CD4-positive, alpha-beta memory T cell (primary cell): ENCODE measurements around the gene MOGAT1. TPM values are rescaled to one million over a fixed set of nuclear protein-coding genes. Genes with fewer than 3 reads are reported as not detected.

Source experiments
- CTCF ChIA-PET: fragments of 350-600 bp; sonication (Branson Sonifier 250); formaldehyde crosslinking; loops from one replicate; lab custom pipeline; 2021; ENCODE audit warnings: inconsistent platforms; ENCODE audit not compliant: partially characterized antibody; lab: Charles Lee
- POLR2A ChIA-PET: fragments of 350-600 bp; sonication (Branson Sonifier 250); formaldehyde crosslinking; loops from one replicate; lab custom pipeline; 2021; ENCODE audit not compliant: partially characterized antibody; lab: Charles Lee
- DNase-seq, 5 donors: peaks; one replicate each; pipeline versions ENCODE4 v3.0.0 to v3.0.0-alpha.2; 2020 to 2022; ENCODE audit warnings: mixed read lengths in 1 of 5
- H3K27ac ChIP-seq: one replicate; pipeline ENCODE4 v1.7.0; 2013; ENCODE audit warnings: low read depth, low read length
- H3K27me3 ChIP-seq: 2 replicates; pipeline ENCODE4 v1.7.0; 2013; ENCODE audit warnings: mild to moderate bottlenecking, low read length, moderate library complexity; ENCODE audit not compliant: insufficient read depth
- H3K36me3 ChIP-seq: 2 replicates; pipeline ENCODE4 v1.7.0; 2013; ENCODE audit warnings: mild to moderate bottlenecking, low read length, moderate library complexity; ENCODE audit not compliant: insufficient read depth
- H3K4me1 ChIP-seq: 2 replicates; pipeline ENCODE4 v1.7.0; 2013; ENCODE audit warnings: mild to moderate bottlenecking, low read length, moderate library complexity; ENCODE audit not compliant: insufficient read depth
- H3K4me3 ChIP-seq, 2 donors: one replicate each; pipeline ENCODE4 v1.7.0; 2013; ENCODE audit warnings: low read length in 2 of 2, mild to moderate bottlenecking in 1 of 2
- H3K9me3 ChIP-seq, 2 donors: one replicate each; pipeline ENCODE4 v1.7.0; 2013; ENCODE audit warnings: low read length in 2 of 2, control low read depth in 1 of 2; ENCODE audit not compliant: control insufficient read depth in 1 of 2
- H3K27ac Mint-ChIP-seq, 7 donors: one replicate each; pipeline ENCODE4 v1.8.0; 2020 to 2021; ENCODE audit warnings: mixed read lengths in 7 of 7, mild to moderate bottlenecking in 6 of 7, inconsistent platforms in 3 of 7, moderate library complexity in 3 of 7
- H3K27me3 Mint-ChIP-seq, 2 donors: one replicate each; pipeline ENCODE4 v1.8.0; 2020 to 2021; ENCODE audit warnings: mixed read lengths in 2 of 2
- H3K36me3 Mint-ChIP-seq, 2 donors: one replicate each; pipeline ENCODE4 v1.8.0; 2020 to 2021; ENCODE audit warnings: mixed read lengths in 2 of 2, inconsistent platforms in 1 of 2, mild to moderate bottlenecking in 1 of 2
- H3K4me1 Mint-ChIP-seq, 4 donors: one replicate each; pipeline ENCODE4 v1.8.0; 2020 to 2021; ENCODE audit warnings: mixed read lengths in 4 of 4, mild to moderate bottlenecking in 1 of 4
- H3K4me3 Mint-ChIP-seq, 8 donors: one replicate each; pipeline ENCODE4 v1.8.0; 2020 to 2021; ENCODE audit warnings: mixed read lengths in 8 of 8, mild to moderate bottlenecking in 7 of 8, moderate library complexity in 6 of 8, inconsistent platforms in 3 of 8
- H3K9me3 Mint-ChIP-seq, 8 donors: one replicate each; pipeline ENCODE4 v1.8.0; 2020 to 2021; ENCODE audit warnings: mixed read lengths in 8 of 8, mild to moderate bottlenecking in 5 of 8, inconsistent platforms in 3 of 8, moderate library complexity in 1 of 8
- intact Hi-C: fragments of 100-400 bp; cut with micrococcal nuclease; formaldehyde crosslinking; loops from one replicate; pipeline ENCODE4 v1.15.1; 2023
- polyA plus RNA-seq, 2 donors: library from polyadenylated mRNA; unstranded; fragments of 300-500 nt; fragmentation: Illumina TruSeq; gene quantifications; one replicate each; pipeline ENCODE4 v1.2.3, GENCODE V29; 2021
- total RNA-seq, 2 experiments: library from RNA; stranded (reverse); gene quantifications; one replicate each; pipeline ENCODE4 v1.2.3, GENCODE V29; 2021

MOGAT1 gene
- total and polyA plus RNA-seq, 4 experiments from 2014 or later = not detected

DNA sequence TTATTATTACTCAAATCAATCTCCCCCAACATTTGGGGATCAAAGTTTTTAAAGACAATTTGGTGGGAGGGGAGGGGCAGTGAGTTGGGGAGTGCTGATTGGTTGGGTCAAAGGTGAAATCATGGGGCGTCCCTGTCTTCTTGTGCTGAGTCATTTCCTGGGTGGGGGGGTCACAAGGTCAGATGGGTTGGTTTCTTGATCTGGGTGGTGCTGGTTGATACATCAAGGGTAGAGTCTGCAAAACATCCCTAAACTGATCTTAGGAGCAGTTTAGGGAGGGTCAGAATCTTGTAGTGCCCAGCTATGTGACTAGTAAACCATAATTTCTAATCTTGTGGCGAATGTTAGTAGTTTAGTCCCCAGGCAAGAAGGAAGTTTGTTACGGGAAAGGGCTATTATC, 67.4 kb downstream of the MOGAT1 start:
- no peaks in the 10 kb centered on the region for H3K4me1 ChIP-seq
- H3K4me1 Mint-ChIP-seq = peaks cover 0 to 10% (median 5%) of the 10 kb centered on the region in 4 donors
- peak overlapping the region in 1 of 8 donors; percentile 17 for H3K4me3 Mint-ChIP-seq
- no peak for DNase-seq
- no peaks in the 10 kb centered on the region for H3K9me3 Mint-ChIP-seq
- H3K27me3 ChIP-seq = no peaks in the 10 kb centered on the region
- H3K27ac ChIP-seq = no peak overlapping the region
- POLR2A ChIA-PET = no interaction called here
- no peaks in the 10 kb centered on the region for H3K36me3 ChIP-seq
- H3K36me3 Mint-ChIP-seq = no peaks in the 10 kb centered on the region
- H3K9me3 ChIP-seq = no peaks in the 10 kb centered on the region
- H3K4me3 ChIP-seq = no peak overlapping the region
- intact Hi-C loops = no loop called here
- CTCF ChIA-PET = no interaction called here
- peak overlapping the region in 1 of 7 donors; percentile 36 for H3K27ac Mint-ChIP-seq
- peaks cover 13% of the 10 kb centered on the region in 2 donors for H3K27me3 Mint-ChIP-seq

DNA sequence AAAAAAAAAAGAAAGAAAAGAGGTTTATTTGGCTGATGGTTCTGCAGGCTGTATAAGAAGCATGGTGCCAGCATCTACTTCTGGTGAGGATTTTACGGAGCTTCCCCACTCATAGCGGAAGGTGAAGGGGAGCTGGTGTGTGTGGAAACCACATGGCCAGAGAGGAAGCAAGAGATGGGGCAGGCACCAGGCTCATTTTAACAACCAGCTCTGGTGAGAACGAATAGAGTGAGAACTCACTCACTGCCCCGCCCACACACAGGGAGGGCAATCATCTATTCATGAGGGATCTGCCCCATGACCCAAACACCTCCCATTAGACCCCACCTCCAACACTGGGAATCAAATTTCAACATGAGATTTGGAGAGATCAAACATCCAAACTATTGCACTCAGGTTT, 68.5 kb downstream of the MOGAT1 start:
- Mint-ChIP-seq H3K27me3 (peaks cover 11 to 13% of the 10 kb centered on the region in 2 donors), H3K9me3 (no peaks in the 10 kb centered on the region), H3K36me3 (no peaks in the 10 kb centered on the region), H3K4me1 (peaks cover 0 to 10% (median 5%) of the 10 kb centered on the region in 4 donors), H3K27ac (no peak overlapping the region), H3K4me3 (no peak overlapping the region)
- Histone ChIP-seq H3K4me3 (no peak overlapping the region), H3K9me3 (no peaks in the 10 kb centered on the region), H3K36me3 (no peaks in the 10 kb centered on the region), H3K27me3 (no peaks in the 10 kb centered on the region), H3K4me1 (no peaks in the 10 kb centered on the region), H3K27ac (no peak overlapping the region)
- DNase-seq = no peak
- ChIA-PET POLR2A (interaction anchor here (0.7 kb wide), 1 partner anchor 43 kb away, joined by 3 read pairs; no protein-coding TSS in a partner anchor), CTCF (no interaction called here)
- intact Hi-C loops = no loop called here

DNA sequence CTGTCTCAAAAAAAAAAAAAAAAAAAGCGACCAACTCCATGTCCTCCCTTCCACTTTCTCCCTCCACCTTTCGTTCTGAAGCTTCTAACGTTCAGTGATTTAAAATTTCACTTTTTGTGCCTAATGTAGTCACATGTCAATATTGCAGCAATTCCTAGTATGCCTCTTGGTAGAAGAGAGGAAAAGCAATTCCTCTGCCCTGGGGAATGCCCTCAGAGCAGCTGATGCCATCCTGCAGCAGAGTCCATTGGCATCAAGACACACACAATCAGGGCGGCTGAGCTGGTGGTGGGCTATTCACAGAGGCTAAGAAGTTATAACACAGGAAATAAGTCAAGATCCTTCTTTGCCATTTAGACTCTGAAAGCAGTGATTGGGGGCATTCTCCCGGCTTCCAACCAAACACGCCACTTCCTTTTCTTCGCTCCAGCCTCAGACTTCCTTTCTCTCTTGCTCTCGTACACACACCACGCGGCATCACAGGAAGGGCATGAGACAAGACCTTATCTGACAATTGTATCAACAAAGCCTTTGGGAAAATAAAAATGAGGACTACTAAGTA, 71.9 kb downstream of the MOGAT1 start:
- Histone ChIP-seq H3K9me3 (no peaks in the 10 kb centered on the region), H3K36me3 (no peaks in the 10 kb centered on the region), H3K27me3 (no peaks in the 10 kb centered on the region), H3K27ac (no peak overlapping the region), H3K4me3 (no peak overlapping the region), H3K4me1 (no peaks in the 10 kb centered on the region)
- Mint-ChIP-seq H3K27ac (no peak overlapping the region), H3K9me3 (no peaks in the 10 kb centered on the region), H3K36me3 (no peaks in the 10 kb centered on the region), H3K4me3 (no peak overlapping the region), H3K27me3 (peaks cover 6 to 10% of the 10 kb centered on the region in 2 donors), H3K4me1 (peaks cover 0 to 10% (median 5%) of the 10 kb centered on the region in 4 donors)
- ChIA-PET CTCF (interaction anchor here (1.5 kb wide), 1 partner anchor 9 kb away, joined by 3 read pairs; no protein-coding TSS in a partner anchor), POLR2A (no interaction called here)
- intact Hi-C loops = no loop called here
- no peak for DNase-seq

DNA sequence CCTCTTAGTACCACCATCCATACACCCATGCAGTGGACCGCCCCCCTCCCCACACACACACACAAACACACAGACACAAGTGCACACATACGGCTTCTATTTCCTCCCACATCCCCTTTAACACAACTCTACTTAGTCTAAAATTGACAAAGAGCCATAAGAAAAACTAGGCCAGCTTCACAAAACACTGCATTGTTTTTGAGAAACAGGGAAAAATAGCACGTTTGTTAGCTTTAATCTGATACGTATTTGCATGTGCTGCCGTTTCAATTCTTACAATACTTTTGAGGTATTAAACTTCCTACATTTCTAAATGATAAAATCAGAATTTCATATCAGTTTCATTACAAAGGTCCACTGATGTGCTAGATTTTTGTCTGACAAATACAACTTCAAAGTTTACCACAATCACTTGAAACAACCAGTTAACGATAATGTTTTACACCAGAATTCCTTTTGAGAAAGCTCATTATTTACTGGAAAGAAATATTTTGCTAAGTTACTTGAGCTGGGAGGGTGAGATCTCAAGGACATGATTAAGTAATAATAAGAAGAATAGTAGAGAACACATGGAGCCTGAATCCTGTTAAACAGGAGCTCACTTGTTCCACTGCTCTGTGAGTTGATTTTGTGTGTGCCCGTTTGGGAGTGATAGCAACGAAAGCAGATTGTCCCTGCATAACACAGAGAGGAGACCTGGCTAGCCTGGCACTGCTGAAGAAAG, 74.5 kb downstream of the MOGAT1 start:
- Histone ChIP-seq H3K4me3 (no peak overlapping the region), H3K36me3 (no peaks in the 10 kb centered on the region), H3K27me3 (no peaks in the 10 kb centered on the region), H3K4me1 (no peaks in the 10 kb centered on the region), H3K27ac (no peak overlapping the region), H3K9me3 (no peaks in the 10 kb centered on the region)
- Mint-ChIP-seq H3K4me1 (peaks cover 0 to 7% (median 3%) of the 10 kb centered on the region in 4 donors), H3K9me3 (no peaks in the 10 kb centered on the region), H3K27ac (no peak overlapping the region), H3K36me3 (no peaks in the 10 kb centered on the region), H3K4me3 (no peak overlapping the region), H3K27me3 (peaks cover 6 to 11% of the 10 kb centered on the region in 2 donors)
- no peak for DNase-seq
- ChIA-PET CTCF (no interaction called here), POLR2A (no interaction called here)
- intact Hi-C loops = no loop called here

DNA sequence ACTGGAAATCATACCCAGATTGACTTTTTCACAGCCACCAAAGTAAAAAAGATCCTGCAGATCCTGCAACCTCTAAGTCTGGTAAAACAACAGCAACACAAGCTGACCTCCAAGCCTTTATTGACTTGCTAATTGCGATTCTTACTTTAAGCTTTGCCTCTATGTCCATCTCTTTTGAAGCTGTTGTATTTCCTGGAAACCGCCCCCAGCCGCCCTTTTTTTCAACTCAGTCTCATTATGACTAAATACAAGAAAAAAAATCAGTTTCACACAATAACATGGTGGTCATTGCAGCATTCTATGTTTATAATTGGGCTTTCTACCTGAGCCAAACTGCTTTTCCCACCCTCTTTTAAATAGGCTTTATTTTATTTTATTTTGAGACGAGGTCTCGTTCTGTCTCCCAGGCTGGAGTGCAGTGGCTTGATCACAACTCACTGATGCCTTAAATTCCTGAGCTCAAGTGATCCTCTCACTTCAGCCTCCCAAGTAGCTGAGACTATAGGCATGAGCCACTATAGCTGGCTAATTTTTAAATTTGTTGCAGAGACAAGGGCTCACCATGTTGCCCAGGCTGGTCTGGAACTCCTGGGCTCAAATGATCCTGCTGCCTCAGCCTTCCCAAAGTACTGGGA, 76.2 kb downstream of the MOGAT1 start:
- intact Hi-C loops = no loop called here
- no peaks in the 10 kb centered on the region for H3K36me3 ChIP-seq
- H3K27me3 Mint-ChIP-seq = peaks cover 6 to 11% of the 10 kb centered on the region in 2 donors
- no peaks in the 10 kb centered on the region for H3K9me3 Mint-ChIP-seq
- no peak overlapping the region for H3K4me3 Mint-ChIP-seq
- no peaks in the 10 kb centered on the region for H3K36me3 Mint-ChIP-seq
- H3K9me3 ChIP-seq = no peaks in the 10 kb centered on the region
- ChIA-PET CTCF (no interaction called here), POLR2A (no interaction called here)
- H3K27me3 ChIP-seq = no peaks in the 10 kb centered on the region
- no peak overlapping the region for H3K4me3 ChIP-seq
- no peak overlapping the region for H3K27ac Mint-ChIP-seq
- no peak overlapping the region for H3K27ac ChIP-seq
- no peak for DNase-seq
- H3K4me1 ChIP-seq = no peaks in the 10 kb centered on the region
- H3K4me1 Mint-ChIP-seq = peaks cover 0 to 7% (median 3%) of the 10 kb centered on the region in 4 donors

DNA sequence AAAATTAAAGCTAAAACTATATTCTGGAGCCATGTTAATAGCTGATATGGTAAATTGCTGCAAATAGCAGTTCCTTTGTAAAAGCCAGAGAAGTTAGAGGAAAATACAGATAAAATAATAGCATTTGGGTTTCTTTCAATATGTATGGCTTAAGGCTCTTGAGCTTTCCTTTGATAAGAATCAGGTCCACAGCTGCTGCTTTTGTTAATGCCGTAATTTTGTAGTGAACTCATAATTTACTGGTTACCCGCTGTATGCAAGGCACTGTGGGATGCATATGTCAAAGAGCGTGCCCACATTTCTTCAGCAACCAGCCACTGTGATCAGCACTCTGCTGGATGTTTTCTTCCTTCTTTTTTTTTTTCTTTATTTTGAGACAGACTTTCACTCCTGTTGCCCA, 79.1 kb downstream of the MOGAT1 start:
- intact Hi-C loops = no loop called here
- H3K4me3 Mint-ChIP-seq = no peak overlapping the region
- no peak for DNase-seq
- H3K27ac Mint-ChIP-seq = no peak overlapping the region
- Histone ChIP-seq H3K27ac (no peak overlapping the region), H3K4me1 (no peaks in the 10 kb centered on the region), H3K27me3 (no peaks in the 10 kb centered on the region), H3K9me3 (no peaks in the 10 kb centered on the region), H3K36me3 (no peaks in the 10 kb centered on the region), H3K4me3 (no peak overlapping the region)
- POLR2A ChIA-PET = no interaction called here
- no peaks in the 10 kb centered on the region for H3K9me3 Mint-ChIP-seq
- H3K36me3 Mint-ChIP-seq = no peaks in the 10 kb centered on the region
- CTCF ChIA-PET = no interaction called here
- no peaks in the 10 kb centered on the region for H3K4me1 Mint-ChIP-seq
- peaks cover 0 to 5% of the 10 kb centered on the region in 2 donors for H3K27me3 Mint-ChIP-seq

DNA sequence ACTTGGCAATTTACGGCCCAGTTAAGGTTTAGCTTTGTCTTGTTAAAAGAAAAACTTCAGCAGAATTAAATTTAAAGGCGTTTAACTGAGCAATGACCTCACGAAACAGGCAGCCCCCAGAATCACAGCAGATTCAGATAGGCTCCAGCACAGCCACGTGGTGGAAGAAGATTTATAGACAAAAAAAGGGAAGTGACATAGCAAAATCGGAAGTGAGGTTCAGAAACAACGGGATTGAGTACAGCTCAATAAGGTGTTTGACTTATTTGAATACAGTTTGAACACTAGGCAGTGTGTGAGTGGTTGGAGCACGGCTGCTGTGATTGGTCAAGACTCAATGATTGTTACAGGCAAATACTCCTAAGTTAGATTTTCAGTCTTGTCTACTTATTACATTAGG, 79.8 kb downstream of the MOGAT1 start:
- H3K36me3 Mint-ChIP-seq = no peaks in the 10 kb centered on the region
- peaks cover 0 to 4% of the 10 kb centered on the region in 2 donors for H3K27me3 Mint-ChIP-seq
- intact Hi-C loops = no loop called here
- no peaks in the 10 kb centered on the region for H3K4me1 Mint-ChIP-seq
- no peak overlapping the region for H3K4me3 Mint-ChIP-seq
- H3K27me3 ChIP-seq = no peaks in the 10 kb centered on the region
- no peak overlapping the region for H3K27ac ChIP-seq
- H3K9me3 ChIP-seq = no peaks in the 10 kb centered on the region
- POLR2A ChIA-PET = no interaction called here
- CTCF ChIA-PET = no interaction called here
- H3K4me1 ChIP-seq = no peaks in the 10 kb centered on the region
- H3K36me3 ChIP-seq = no peaks in the 10 kb centered on the region
- no peaks in the 10 kb centered on the region for H3K9me3 Mint-ChIP-seq
- peak overlapping the region in 1 of 7 donors; percentile 18 for H3K27ac Mint-ChIP-seq
- H3K4me3 ChIP-seq = no peak overlapping the region
- DNase-seq = no peak
